Measurements from ENCODE around the gene EEPD1.
A peak's percentile ranks its signal among the peaks of the same experiment; 100 is the strongest.
"Not testable (repeated sequence)": the region's sequence is repeated elsewhere in the genome, so short reads cannot be mapped to it uniquely, and the experiment has no call there.

The EEPD1 gene

GRCh38 chr7:36152756-36153570 lies at the start of gene EEPD1:
Gene EEPD1, plus strand, starts transcription at chr7:36153254. Its CDS starts 1,071 bp downstream, at chr7:36154325.
- peak; percentile 98 for DNase-seq (ENCODE audit: low spot score)

- no peak for DNase-seq (ENCODE audit: low spot score)
Observed at GRCh38 chr7:36103837-36104561, 49.1 kb upstream of the EEPD1 start.

GRCh38 chr7:36106972-36107908 lies 45.8 kb upstream of the EEPD1 start:
- DNase-seq (ENCODE audit: low spot score) = not testable (repeated sequence)

GRCh38 chr7:36107926-36108631 lies 45.0 kb upstream of the EEPD1 start:
- no peak for DNase-seq (ENCODE audit: low spot score)

DNA sequence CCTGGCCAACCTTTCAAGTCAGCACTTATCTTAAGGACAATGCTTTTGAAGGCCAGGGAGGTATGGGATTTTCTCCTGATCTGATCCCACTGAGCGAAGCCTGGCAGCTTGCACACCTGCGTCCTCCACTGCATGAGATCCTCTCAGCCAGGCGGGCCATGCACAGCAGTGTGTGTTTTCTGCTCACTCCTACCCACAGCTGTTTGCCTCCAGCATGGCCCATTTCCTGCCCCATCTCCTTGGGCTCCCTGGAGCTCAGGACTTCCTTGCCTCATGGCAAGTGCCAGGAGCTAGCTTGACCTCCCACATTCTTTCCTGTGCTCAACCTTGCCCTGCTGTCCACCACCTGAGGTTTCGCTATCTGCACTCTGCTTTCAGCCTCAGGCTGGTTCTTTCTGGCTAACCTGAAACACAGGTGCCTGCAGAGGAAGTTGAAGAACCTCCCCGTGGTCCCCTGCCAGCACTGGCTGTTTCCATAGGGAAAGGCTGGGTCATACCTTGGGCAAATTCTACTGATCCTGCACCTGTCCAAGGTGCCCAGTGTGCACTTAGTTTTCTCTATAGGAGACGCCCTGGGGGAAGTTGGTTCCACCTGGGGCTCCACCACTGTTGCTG lies 43.9 kb upstream of the EEPD1 start:
- no peak for DNase-seq (ENCODE audit: low spot score)

DNA sequence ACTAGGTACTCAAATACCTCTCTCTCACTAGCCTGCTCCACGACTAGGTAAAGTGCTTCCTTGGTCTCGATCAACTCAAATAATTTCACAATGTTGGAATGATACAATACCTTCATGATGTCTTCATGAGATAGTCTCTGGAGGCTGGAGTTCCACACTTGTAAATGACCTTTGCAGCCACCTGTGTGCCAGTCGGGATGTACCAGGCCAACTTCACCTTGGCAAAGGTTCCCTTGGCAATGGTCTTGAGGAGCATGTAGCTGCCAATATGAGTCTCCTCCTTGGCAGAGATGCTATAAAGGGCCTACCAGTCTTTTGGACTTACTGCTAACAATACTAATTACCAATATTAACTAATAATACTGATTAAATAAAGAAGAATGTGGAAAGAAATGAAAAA lies 42.5 kb upstream of the EEPD1 start:
- no peak for DNase-seq (ENCODE audit: low spot score)

DNA sequence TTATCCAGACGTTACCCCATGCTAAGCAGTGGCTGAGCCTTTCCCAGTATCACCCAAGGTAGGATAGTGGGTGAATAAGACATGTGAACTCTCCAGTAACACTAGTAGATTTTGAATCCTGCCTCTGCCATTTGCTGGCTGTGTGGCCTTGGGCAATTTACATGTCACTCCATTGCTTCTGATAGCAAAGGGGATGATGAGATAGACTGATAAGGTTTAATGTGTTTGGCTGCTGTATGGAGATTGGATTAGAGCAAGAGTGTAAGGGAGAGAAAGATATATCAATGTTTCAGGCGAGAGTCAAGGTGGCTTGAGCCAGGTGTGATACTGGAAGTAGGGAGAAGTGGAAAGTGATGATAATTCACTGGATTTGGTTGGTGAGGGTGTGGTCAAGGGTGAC lies 40.1 kb upstream of the EEPD1 start:
- no peak for DNase-seq (ENCODE audit: low spot score)

DNA sequence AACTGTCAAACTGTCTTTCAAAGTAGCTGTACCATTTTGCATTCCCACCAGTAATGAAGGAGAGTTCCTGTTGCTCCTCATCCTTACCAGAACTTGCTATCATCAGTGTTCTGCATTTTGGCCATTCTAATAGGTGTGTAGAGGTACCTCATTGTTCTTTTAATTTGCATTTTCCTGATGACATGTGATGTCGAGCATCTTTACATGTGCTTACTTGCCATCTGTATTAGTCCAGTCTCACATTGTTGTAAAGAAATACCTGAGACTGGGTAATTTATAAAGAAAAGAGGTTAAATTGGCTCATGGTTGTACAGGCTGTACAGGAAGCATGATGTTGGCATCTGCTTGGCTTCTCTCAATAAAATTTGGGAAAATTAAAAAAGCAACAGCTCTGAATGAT lies 38.7 kb upstream of the EEPD1 start:
- DNase-seq (ENCODE audit: low spot score) = no peak

- peak; percentile 89 for DNase-seq (ENCODE audit: low spot score)
Observed at GRCh38 chr7:36115448-36116321, 37.4 kb upstream of the EEPD1 start.

GRCh38 chr7:36116347-36117202 lies 36.5 kb upstream of the EEPD1 start:
- no peak for DNase-seq (ENCODE audit: low spot score)

GRCh38 chr7:36117203-36117840 lies 35.7 kb upstream of the EEPD1 start:
- DNase-seq (ENCODE audit: low spot score) = no peak

DNA sequence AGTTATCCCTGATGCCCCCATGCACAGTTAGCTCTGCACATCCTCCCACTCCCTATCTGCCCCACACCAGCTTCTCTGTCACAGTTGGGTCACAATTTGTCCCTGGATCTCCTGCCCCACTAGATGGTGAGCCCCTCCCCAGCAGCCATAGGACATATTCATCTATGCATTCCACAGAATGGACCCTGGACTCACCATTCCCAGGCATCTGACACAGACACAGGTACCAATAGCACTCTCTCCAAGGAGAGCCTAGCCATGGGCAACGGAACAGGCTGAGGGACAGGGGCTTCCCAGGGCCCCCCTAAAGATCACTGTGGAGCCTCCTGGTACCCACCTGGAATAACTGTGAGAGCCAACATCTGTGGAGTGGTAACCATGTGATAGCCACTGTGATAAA lies 34.7 kb upstream of the EEPD1 start:
- DNase-seq (ENCODE audit: low spot score) = no peak

DNA sequence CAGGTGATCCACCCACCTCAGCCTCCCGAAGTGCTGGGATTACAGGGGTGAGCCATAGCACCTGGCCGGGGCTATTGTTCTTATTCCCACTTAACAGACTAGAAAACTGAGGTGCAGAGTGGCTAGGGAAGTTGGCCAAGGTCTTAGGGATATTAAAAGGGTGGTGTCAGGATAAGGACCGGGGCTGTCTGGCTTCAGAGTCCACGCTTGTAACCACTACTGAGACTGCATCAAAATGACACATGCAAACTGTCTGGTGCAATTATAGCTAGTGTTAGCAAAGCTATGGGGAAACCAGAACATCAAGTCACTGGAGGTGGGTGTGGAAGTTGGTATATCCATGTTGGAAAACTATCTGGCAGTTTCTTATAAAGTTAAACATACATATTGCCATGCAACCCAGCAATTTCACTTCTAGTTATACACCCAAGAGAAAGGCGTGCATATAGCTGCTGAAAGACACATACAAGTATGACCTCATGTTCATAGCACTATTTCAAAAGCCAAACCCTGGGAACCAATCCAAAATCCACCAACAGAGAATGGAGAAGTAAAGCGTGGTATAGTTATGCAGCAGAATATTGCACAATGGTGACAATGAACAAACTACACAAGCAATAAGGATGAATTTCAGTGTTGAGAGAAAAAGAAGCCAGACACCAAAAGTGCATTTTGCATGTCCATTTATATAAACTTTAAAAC lies 33.9 kb upstream of the EEPD1 start:
- DNase-seq (ENCODE audit: low spot score) = no peak

DNA sequence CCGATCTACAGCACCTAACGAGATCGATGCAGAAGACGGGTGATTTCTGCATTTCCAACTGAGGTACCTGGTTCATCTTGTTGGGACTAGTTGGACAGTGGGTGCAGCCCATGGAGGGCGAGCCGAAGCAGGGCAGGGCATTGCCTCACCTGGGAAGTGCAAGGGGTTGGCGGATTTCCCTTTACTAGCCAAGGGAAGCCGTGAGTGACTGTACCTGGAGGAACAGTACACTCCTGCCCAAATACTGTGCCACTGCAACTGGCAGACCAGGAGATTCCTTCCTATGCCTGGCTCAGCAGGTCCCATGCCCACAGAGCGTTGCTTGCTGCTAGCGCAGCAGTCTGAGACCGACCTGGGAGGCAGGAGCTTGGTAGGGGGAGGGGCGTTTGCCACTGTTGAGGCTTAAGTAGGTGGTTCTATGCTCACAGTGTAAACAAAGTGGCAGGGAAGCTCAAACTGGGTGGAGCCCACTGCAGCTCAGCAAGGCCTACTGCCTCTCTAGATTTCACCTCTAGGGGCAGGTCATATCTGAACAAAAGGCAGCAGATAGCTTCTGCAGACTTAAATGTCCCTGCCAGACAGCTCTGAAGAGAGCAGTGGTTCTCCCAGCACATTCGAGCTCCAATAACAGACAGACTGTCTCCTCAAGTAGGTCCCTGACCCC lies 32.9 kb upstream of the EEPD1 start:
- DNase-seq (ENCODE audit: low spot score) = not testable (repeated sequence)

DNA sequence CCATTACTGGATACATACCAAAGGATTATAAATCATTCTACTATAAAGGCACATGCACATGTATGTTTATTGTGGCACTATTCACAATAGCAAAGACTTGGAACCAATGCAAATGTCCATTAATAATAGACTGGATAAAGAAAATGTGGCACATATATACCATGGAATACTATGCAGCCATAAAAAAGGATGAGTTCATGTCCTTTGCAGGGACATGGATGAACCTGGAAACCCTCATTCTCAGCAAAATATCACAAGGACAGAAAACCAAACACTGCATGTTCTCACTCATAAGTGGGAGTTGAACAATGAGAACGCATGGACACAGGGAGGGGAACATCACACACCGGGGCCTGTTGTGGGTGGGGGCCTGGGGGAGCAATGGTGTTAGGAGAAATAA lies 27.4 kb upstream of the EEPD1 start:
- not testable (repeated sequence) for DNase-seq (ENCODE audit: low spot score)

DNA sequence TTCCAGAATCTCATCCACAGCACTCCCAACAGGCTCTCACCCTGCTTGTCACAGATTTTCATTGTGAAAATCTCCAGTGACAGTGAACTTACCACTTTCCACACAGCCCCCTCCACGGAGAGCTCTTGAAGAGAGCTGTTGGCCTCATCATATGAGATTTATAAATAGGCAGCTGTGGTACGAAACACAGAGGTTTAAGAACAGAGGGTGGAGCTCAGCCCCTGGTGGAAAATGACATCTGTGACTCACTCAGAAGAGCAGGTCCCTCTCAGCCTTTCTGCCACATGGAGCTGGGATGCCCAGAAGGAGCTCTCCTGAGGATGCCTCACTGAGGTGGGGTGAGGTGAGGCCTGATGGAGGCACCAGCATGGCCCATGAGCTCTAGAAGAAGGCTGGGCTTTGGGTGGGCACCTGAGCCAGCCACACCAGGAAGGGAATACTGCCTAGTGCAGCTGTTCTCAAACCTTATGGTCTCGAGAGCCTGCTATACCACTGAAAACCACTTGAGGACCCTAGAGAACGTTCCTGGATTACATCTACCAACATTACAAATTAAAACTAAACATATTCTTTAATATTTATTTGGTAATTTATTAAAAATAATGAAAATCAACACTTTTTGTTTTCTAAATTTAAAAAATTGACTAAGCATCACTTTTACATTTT lies 25.8 kb upstream of the EEPD1 start:
- DNase-seq (ENCODE audit: low spot score) = no peak

GRCh38 chr7:36128448-36129047 lies 24.5 kb upstream of the EEPD1 start:
- DNase-seq (ENCODE audit: low spot score) = no peak

All from COLO829 (cell line).